DND-41 (cell line): ENCODE results near the gene NDC80.

Source experiments
- ATAC-seq: fragments of 200-7000 bp; cut with Tn5 transposase; 3 replicates; pipeline ENCODE4 v1.9.1; 2021; ENCODE audit warnings: low read depth; ENCODE audit not compliant: insufficient read depth
- DNase-seq: peaks from one replicate; pipeline ENCODE4 v3.0.0-alpha.2; 2020
- H2AFZ ChIP-seq: 2 replicates; pipeline ENCODE4 v1.6.0; 2012; ENCODE audit warnings: low read depth, low read length
- H3K27ac ChIP-seq: 2 replicates; pipeline ENCODE4 v1.5.1; 2012; ENCODE audit warnings: low read length, inconsistent platforms
- H3K27me3 ChIP-seq: fragments of 200-600 bp; sonication (generic); 2 replicates; pipeline ENCODE4 v1.6.0; 2012; ENCODE audit warnings: low read length, mild to moderate bottlenecking, inconsistent platforms; ENCODE audit not compliant: insufficient read depth, poor library complexity
- H3K36me3 ChIP-seq: 2 replicates; pipeline ENCODE4 v1.5.1; 2012; ENCODE audit warnings: low read length, inconsistent platforms; ENCODE audit not compliant: insufficient read depth
- H3K4me1 ChIP-seq: 2 replicates; pipeline ENCODE4 v1.5.1; 2012; ENCODE audit warnings: mild to moderate bottlenecking, low read length; ENCODE audit not compliant: insufficient read depth
- H3K4me2 ChIP-seq: 2 replicates; pipeline ENCODE4 v1.6.0; 2012; ENCODE audit warnings: mild to moderate bottlenecking, moderate library complexity, low read length, inconsistent platforms; ENCODE audit not compliant: insufficient read depth
- H3K4me3 ChIP-seq, 2 experiments: fragments of 200-600 bp in 1 of 2; shearing (Covaris generic) in 1 of 2; 2 replicates each; pipeline ENCODE4 v1.5.1; 2012 to 2016; ENCODE audit warnings: inconsistent platforms in 2 of 2, low read length in 2 of 2, mild to moderate bottlenecking in 2 of 2, low read depth in 1 of 2, moderate library complexity in 1 of 2
- H3K79me2 ChIP-seq: 2 replicates; pipeline ENCODE4 v1.6.0; 2012; ENCODE audit warnings: low read length, inconsistent platforms; ENCODE audit not compliant: insufficient read depth
- H3K9ac ChIP-seq: 2 replicates; pipeline ENCODE4 v1.6.0; 2012; ENCODE audit warnings: low read depth, mild to moderate bottlenecking, inconsistent platforms, low read length, moderate library complexity
- H3K9me3 ChIP-seq: 2 replicates; pipeline ENCODE4 v1.5.1; 2012; ENCODE audit warnings: low read length, moderate library complexity, mild to moderate bottlenecking, inconsistent platforms; ENCODE audit not compliant: insufficient read depth, severe bottlenecking
- H4K20me1 ChIP-seq: 2 replicates; pipeline ENCODE4 v1.6.0; 2012; ENCODE audit warnings: low read length; ENCODE audit not compliant: insufficient read depth
- CTCF ChIP-seq: IDR thresholded peaks from 2 replicates; pipeline ENCODE4 v1.5.1; 2012; ENCODE audit warnings: borderline replicate concordance, low read length, moderate library complexity, mild to moderate bottlenecking; ENCODE audit not compliant: poor library complexity, severe bottlenecking; ENCODE audit errors: extremely low read depth
- EZH2 ChIP-seq: IDR thresholded peaks from 3 replicates; pipeline ENCODE4 v1.6.1; 2012; ENCODE audit warnings: borderline replicate concordance, low read depth, mild to moderate bottlenecking, moderate library complexity, low read length, inconsistent platforms; ENCODE audit not compliant: severe bottlenecking

Gene NDC80

GRCh38 chr18:2529154-2529553, 42.2 kb upstream of the NDC80 start:
- no peaks in the 10 kb centered on the region for H3K9me3 ChIP-seq
- no peaks in the 10 kb centered on the region for H3K4me1 ChIP-seq
- no peaks in the 10 kb centered on the region for H3K27me3 ChIP-seq
- no peaks in the 10 kb centered on the region for H4K20me1 ChIP-seq
- no peak overlapping the region for H3K27ac ChIP-seq
- ATAC-seq = no peak
- H3K4me3 ChIP-seq = no peak overlapping the region
- no peaks in the 10 kb centered on the region for H3K79me2 ChIP-seq
- H2AFZ ChIP-seq = no peak overlapping the region
- DNase-seq = no peak
- TF ChIP-seq EZH2 (no peak), CTCF (no peak)
- no peaks in the 10 kb centered on the region for H3K36me3 ChIP-seq
- H3K4me2 ChIP-seq = no peak overlapping the region
- no peak overlapping the region for H3K9ac ChIP-seq

GRCh38 chr18:2531751-2532150, 39.6 kb upstream of the NDC80 start:
- Histone ChIP-seq H3K36me3 (peaks cover 8% of the 10 kb centered on the region), H3K79me2 (no peaks in the 10 kb centered on the region), H3K4me2 (no peak overlapping the region), H3K4me1 (no peaks in the 10 kb centered on the region), H3K9me3 (no peaks in the 10 kb centered on the region), H3K9ac (no peak overlapping the region), H3K4me3 (no peak overlapping the region), H3K27me3 (no peaks in the 10 kb centered on the region), H4K20me1 (no peaks in the 10 kb centered on the region), H2AFZ (no peak overlapping the region), H3K27ac (no peak overlapping the region)
- ATAC-seq (no peak), DNase-seq (no peak)
- no peak for TF ChIP-seq EZH2
- TF ChIP-seq CTCF = no peak

- Histone ChIP-seq H3K27ac (no peak overlapping the region), H3K4me1 (no peaks in the 10 kb centered on the region), H3K27me3 (no peaks in the 10 kb centered on the region), H3K4me2 (no peak overlapping the region), H3K79me2 (no peaks in the 10 kb centered on the region), H4K20me1 (no peaks in the 10 kb centered on the region), H3K4me3 (no peak overlapping the region), H3K36me3 (peaks cover 8% of the 10 kb centered on the region), H3K9me3 (no peaks in the 10 kb centered on the region), H2AFZ (no peak overlapping the region), H3K9ac (no peak overlapping the region)
- no peak for ATAC-seq
- TF ChIP-seq CTCF (no peak), EZH2 (no peak)
- no peak for DNase-seq
Observed at GRCh38 chr18:2532797-2533196, 38.6 kb upstream of the NDC80 start.

- H4K20me1 ChIP-seq = no peaks in the 10 kb centered on the region
- ATAC-seq (no peak), DNase-seq (no peak)
- H3K4me3 ChIP-seq = no peak overlapping the region
- no peaks in the 10 kb centered on the region for H3K4me1 ChIP-seq
- no peak overlapping the region for H2AFZ ChIP-seq
- no peak overlapping the region for H3K9ac ChIP-seq
- no peak overlapping the region for H3K4me2 ChIP-seq
- TF ChIP-seq CTCF (no peak), EZH2 (no peak)
- H3K9me3 ChIP-seq = no peaks in the 10 kb centered on the region
- H3K79me2 ChIP-seq = no peaks in the 10 kb centered on the region
- peaks cover 15% of the 10 kb centered on the region for H3K36me3 ChIP-seq
- H3K27me3 ChIP-seq = no peaks in the 10 kb centered on the region
- no peak overlapping the region for H3K27ac ChIP-seq
Observed at GRCh38 chr18:2534906-2535305, 36.5 kb upstream of the NDC80 start.
